ENCODE data around the gene DMD.
"Not testable (repeated sequence)": the region's sequence is repeated elsewhere in the genome, so short reads cannot be mapped to it uniquely, and the experiment has no call there.

Gene DMD

GRCh38 chrX:31392513-31392912 is 1818.8 kb downstream of the DMD start:
- no peak for DNase-seq (ENCODE audit: low spot score)
- no peak for TF ChIP-seq CTCF (IDR thresholded peaks at IDR 0.05; ENCODE audit: borderline replicate concordance, control extremely low read depth, extremely low read depth, insufficient read depth, missing control alignments)
- in situ Hi-C loops (cut with MboI; ENCODE audit: low sequenced_read_pairs, unreplicated experiment) = no loop called here

- DNase-seq (ENCODE audit: low spot score) = no peak
- in situ Hi-C loops (cut with MboI; ENCODE audit: low sequenced_read_pairs, unreplicated experiment) = no loop called here
- TF ChIP-seq CTCF (IDR thresholded peaks at IDR 0.05; ENCODE audit: borderline replicate concordance, control extremely low read depth, extremely low read depth, insufficient read depth, missing control alignments) = no peak
Measured at GRCh38 chrX:31388946-31389345, 1822.4 kb downstream of the DMD start.

- no peak for DNase-seq (ENCODE audit: low spot score)
- in situ Hi-C loops (cut with MboI; ENCODE audit: low sequenced_read_pairs, unreplicated experiment) = no loop called here
Measured at GRCh38 chrX:31384471-31384870, 1826.9 kb downstream of the DMD start.

GRCh38 chrX:31383991-31384390 is 1827.4 kb downstream of the DMD start:
- TF ChIP-seq CTCF (IDR thresholded peaks at IDR 0.05; ENCODE audit: borderline replicate concordance, control extremely low read depth, extremely low read depth, insufficient read depth, missing control alignments) = no peak
- in situ Hi-C loops (cut with MboI; ENCODE audit: low sequenced_read_pairs, unreplicated experiment) = no loop called here
- DNase-seq (ENCODE audit: low spot score) = no peak

More at GRCh38 chrX:31384471-31384870, 1826.9 kb downstream of the DMD start:
- no peak for TF ChIP-seq CTCF (IDR thresholded peaks at IDR 0.05; ENCODE audit: borderline replicate concordance, control extremely low read depth, extremely low read depth, insufficient read depth, missing control alignments)

- DNase-seq (ENCODE audit: low spot score); in situ Hi-C loops (cut with MboI; ENCODE audit: low sequenced_read_pairs, unreplicated experiment): not testable (repeated sequence)
Measured at GRCh38 chrX:31378973-31379372, 1832.4 kb downstream of the DMD start.

- not testable (repeated sequence) for DNase-seq (ENCODE audit: low spot score)
Measured at GRCh38 chrX:31377821-31378220, 1833.5 kb downstream of the DMD start.

GRCh38 chrX:31376408-31377022 is 1834.8 kb downstream of the DMD start:
- TF ChIP-seq CTCF (IDR thresholded peaks at IDR 0.05; ENCODE audit: borderline replicate concordance, control extremely low read depth, extremely low read depth, insufficient read depth, missing control alignments) = no peak
- no peak for DNase-seq (ENCODE audit: low spot score)
- in situ Hi-C loops (cut with MboI; ENCODE audit: low sequenced_read_pairs, unreplicated experiment) = no loop called here

More at GRCh38 chrX:31377821-31378220, 1833.5 kb downstream of the DMD start:
- in situ Hi-C loops (cut with MboI; ENCODE audit: low sequenced_read_pairs, unreplicated experiment) = not testable (repeated sequence)

GRCh38 chrX:31374786-31375185 is 1836.6 kb downstream of the DMD start:
- in situ Hi-C loops (cut with MboI; ENCODE audit: low sequenced_read_pairs, unreplicated experiment) = no loop called here
- TF ChIP-seq CTCF (IDR thresholded peaks at IDR 0.05; ENCODE audit: borderline replicate concordance, control extremely low read depth, extremely low read depth, insufficient read depth, missing control alignments) = no peak
- no peak for DNase-seq (ENCODE audit: low spot score)

Measured in GM13976 (cell line).